ENCODE data around the gene KRT10. TPM values are rescaled to one million over a fixed set of nuclear protein-coding genes. Genes with fewer than 3 reads are reported as not detected.
A peak's percentile ranks its signal among the peaks of the same experiment; 100 is the strongest.

Gene KRT10
- 6.2 TPM for total RNA-seq (2013)
- 10 to 100 TPM in 2 of 3 donors, 1 to 10 TPM in 1; 9.7 to 79.1 (median 58.7) TPM for polyA plus RNA-seq
- polyA minus RNA-seq: 0.24 and 1.4 TPM in 2 replicates
- total RNA-seq: 2.5 to 6.0 (median 4.5) reads per million in 11 experiments

DNA sequence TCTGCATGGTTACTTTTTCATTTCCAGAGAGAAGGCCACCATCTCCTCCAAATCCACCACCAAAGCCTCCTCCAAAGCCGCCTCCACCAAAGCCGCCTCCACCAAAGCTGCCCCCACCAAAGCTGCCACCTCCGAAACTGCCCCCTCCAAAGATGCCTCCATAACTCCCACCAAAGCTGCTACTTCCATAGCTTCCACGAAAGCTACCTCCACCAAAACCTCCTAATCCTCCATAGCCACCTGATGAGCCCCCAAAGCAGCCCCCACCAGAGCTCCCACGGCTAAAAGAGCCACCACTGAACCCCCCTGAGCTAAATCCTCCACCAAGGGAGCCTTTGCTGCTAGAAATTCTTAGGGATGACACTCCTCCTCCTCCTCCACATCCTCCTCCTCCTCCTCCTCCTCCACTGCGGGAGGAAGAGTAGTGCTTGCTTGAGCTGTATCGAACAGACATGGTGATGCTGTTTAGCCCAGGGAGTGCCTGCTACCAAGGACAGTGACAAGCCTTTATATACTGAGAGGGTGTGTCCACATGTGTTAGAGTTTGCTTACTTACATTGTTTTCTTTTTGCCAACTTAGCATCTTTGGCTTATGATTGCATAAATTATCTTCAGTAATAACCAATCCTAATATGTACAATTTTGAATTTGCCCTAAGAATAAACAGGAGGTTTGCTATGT is at the start of gene KRT10:
Gene KRT10 (minus strand): TSS at position 483 of the 681 bp plus-strand sequence. CDS start 29 bp downstream, at position 454.
- Mint-ChIP-seq H3K27me3 (ENCODE audit: low read depth in 3 of 3) (peaks cover 25 to 38% (median 32%) of the 10 kb centered on the region in 3 donors), H3K4me1 (peaks cover 12% of the 10 kb centered on the region), H3K36me3 (peaks cover 7 to 10% of the 10 kb centered on the region in 2 donors), H3K27ac (peak within 1 kb of the TSS in 1 of 7 donors; percentile 58), H3K4me3 (peak within 1 kb of the TSS in 1 of 2 donors; percentile 68), H3K9me3 (peaks cover 6 to 37% (median 24%) of the 10 kb centered on the region in 7 donors)
- H3K4me3 ChIP-seq (replicated peaks in 1 of 3; ENCODE audit: low read depth in 2 of 3, low read length in 3 of 3): no peak within 1 kb of the TSS
- H3K79me2 ChIP-seq (ENCODE audit: insufficient read depth, low read length): no peaks in the 10 kb centered on the region
- H3K36me3 ChIP-seq (replicated peaks in 1 of 2; ENCODE audit: control insufficient read depth in 1 of 2, insufficient read depth in 2 of 2, low read length in 2 of 2): peaks cover 0 to 4% of the 10 kb centered on the region in 2 donors
- no peak within 1 kb of the TSS for H2AFZ ChIP-seq (ENCODE audit: insufficient read depth, low read depth, low read length, poor library complexity, severe bottlenecking)
- 82% methylated on average over 5 of the region's 7 CpGs for whole genome bisulfite sequencing (ENCODE audit: insufficient coverage)
- no peak within 1 kb of the TSS for H3K4me2 ChIP-seq (replicated peaks; ENCODE audit: extremely low read depth, low read length, poor library complexity, severe bottlenecking)
- no peak within 1 kb of the TSS for H3K9ac ChIP-seq (ENCODE audit: insufficient read depth, low read length, poor library complexity, severe bottlenecking)
- H3K9me3 ChIP-seq (replicated peaks in 1 of 2; ENCODE audit: control insufficient read depth in 1 of 2, insufficient read depth in 1 of 2, low read length in 2 of 2): peaks cover 3 to 8% of the 10 kb centered on the region in 2 donors
- intact Hi-C loops (cut with micrococcal nuclease): no loop called here
- peaks cover 8 to 14% of the 10 kb centered on the region in 2 donors for H3K4me1 ChIP-seq (ENCODE audit: control insufficient read depth in 1 of 2, insufficient read depth in 2 of 2, low read length in 2 of 2)
- no peak for DNase-seq
- H3K27ac ChIP-seq (ENCODE audit: low read depth in 1 of 2, low read length in 2 of 2): no peak within 1 kb of the TSS
- peaks cover 10 to 34% of the 10 kb centered on the region in 2 donors for H3K27me3 ChIP-seq (ENCODE audit: control insufficient read depth in 2 of 2, insufficient read depth in 2 of 2, low read length in 2 of 2)
- no peaks in the 10 kb centered on the region for H4K20me1 ChIP-seq (ENCODE audit: insufficient read depth, low read length)
- TF ChIP-seq, protein P1, sequence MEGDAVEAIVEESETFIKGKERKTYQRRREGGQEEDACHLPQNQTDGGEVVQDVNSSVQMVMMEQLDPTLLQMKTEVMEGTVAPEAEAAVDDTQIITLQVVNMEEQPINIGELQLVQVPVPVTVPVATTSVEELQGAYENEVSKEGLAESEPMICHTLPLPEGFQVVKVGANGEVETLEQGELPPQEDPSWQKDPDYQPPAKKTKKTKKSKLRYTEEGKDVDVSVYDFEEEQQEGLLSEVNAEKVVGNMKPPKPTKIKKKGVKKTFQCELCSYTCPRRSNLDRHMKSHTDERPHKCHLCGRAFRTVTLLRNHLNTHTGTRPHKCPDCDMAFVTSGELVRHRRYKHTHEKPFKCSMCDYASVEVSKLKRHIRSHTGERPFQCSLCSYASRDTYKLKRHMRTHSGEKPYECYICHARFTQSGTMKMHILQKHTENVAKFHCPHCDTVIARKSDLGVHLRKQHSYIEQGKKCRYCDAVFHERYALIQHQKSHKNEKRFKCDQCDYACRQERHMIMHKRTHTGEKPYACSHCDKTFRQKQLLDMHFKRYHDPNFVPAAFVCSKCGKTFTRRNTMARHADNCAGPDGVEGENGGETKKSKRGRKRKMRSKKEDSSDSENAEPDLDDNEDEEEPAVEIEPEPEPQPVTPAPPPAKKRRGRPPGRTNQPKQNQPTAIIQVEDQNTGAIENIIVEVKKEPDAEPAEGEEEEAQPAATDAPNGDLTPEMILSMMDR (IDR thresholded peaks at IDR 0.05): no peak

DNA sequence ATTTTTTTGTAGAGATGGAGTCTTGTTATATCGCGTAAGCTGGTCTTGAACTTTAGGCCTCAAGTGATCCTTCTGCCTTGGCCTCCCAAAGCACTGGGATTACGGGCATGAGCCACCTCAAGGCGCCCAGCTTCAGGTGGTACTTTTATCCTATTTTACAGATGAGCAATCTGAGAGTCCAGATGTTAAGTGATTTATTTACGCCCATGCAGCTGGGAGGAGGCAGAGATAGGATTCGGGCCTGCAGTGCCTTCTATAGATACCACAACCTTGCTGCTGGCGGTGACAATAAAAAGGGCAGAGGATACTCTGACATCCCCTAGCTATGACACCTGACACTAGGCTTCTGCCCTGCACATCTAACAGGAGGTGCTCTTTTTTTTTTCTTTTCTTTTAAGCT is 48.9 kb upstream of the KRT10 start:
- no peak overlapping the region for H2AFZ ChIP-seq (ENCODE audit: insufficient read depth, low read depth, low read length, poor library complexity, severe bottlenecking)
- H3K4me1 ChIP-seq (ENCODE audit: control insufficient read depth in 1 of 2, insufficient read depth in 2 of 2, low read length in 2 of 2): no peaks in the 10 kb centered on the region
- no peak overlapping the region for H3K4me3 ChIP-seq (replicated peaks in 1 of 3; ENCODE audit: low read depth in 2 of 3, low read length in 3 of 3)
- H3K36me3 ChIP-seq (replicated peaks in 1 of 2; ENCODE audit: control insufficient read depth in 1 of 2, insufficient read depth in 2 of 2, low read length in 2 of 2): no peaks in the 10 kb centered on the region
- no peaks in the 10 kb centered on the region for H3K79me2 ChIP-seq (ENCODE audit: insufficient read depth, low read length)
- H3K27ac Mint-ChIP-seq: no peak overlapping the region
- no peak overlapping the region for H3K4me2 ChIP-seq (replicated peaks; ENCODE audit: extremely low read depth, low read length, poor library complexity, severe bottlenecking)
- WGBS (ENCODE audit: insufficient coverage): no CpG with 5 or more reads among the region's 7 CpGs
- H4K20me1 ChIP-seq (ENCODE audit: insufficient read depth, low read length): no peaks in the 10 kb centered on the region
- H3K27me3 Mint-ChIP-seq (ENCODE audit: low read depth in 3 of 3): peaks cover 4 to 8% (median 7%) of the 10 kb centered on the region in 3 donors
- H3K27me3 ChIP-seq (ENCODE audit: control insufficient read depth in 2 of 2, insufficient read depth in 2 of 2, low read length in 2 of 2): peaks cover 2 to 16% of the 10 kb centered on the region in 2 donors
- H3K36me3 Mint-ChIP-seq: no peaks in the 10 kb centered on the region
- H3K4me1 Mint-ChIP-seq: no peaks in the 10 kb centered on the region
- TF ChIP-seq, protein P1 (IDR thresholded peaks at IDR 0.05): no peak
- no peak for DNase-seq
- no peak overlapping the region for H3K9ac ChIP-seq (ENCODE audit: insufficient read depth, low read length, poor library complexity, severe bottlenecking)
- H3K9me3 Mint-ChIP-seq: peaks cover 0 to 5% (median 0%) of the 10 kb centered on the region in 7 donors
- no peaks in the 10 kb centered on the region for H3K9me3 ChIP-seq (replicated peaks in 1 of 2; ENCODE audit: control insufficient read depth in 1 of 2, insufficient read depth in 1 of 2, low read length in 2 of 2)
- H3K27ac ChIP-seq (ENCODE audit: low read depth in 1 of 2, low read length in 2 of 2): no peak overlapping the region
- no peak overlapping the region for H3K4me3 Mint-ChIP-seq
- intact Hi-C loops (cut with micrococcal nuclease): no loop called here
